SW 1271 (cell line): Measurements from ENCODE around the gene DCAKD.
A peak's percentile ranks its signal among the peaks of the same experiment; 100 is the strongest.

Source experiments
- DNase-seq, 2 experiments: peaks; one replicate each; lab custom pipeline; 2025; lab: John Stamatoyannopoulos, UW

The DCAKD gene

DNA sequence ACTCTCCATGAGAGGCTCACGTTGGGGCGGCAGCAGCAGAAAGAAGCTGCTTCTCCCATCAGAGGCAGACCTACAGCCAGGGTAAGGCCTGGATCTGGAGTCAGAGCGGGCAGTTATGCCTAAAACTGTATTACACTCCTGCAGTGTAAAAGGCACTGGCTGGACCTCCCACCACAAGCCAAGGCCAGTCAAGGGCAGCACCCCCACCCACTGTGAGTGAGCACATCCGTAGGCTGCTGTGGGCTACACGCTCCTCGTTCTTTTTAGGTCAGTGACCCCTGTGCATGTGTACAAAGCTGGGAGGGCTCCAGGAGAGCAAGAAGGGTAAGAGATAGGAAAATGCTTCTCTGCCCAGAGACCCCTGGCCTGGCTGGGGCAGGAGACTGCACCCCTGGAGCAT lies 20.7 kb downstream of the DCAKD start:
- DNase-seq: no peak

GRCh38 chr17:45029758-45030423 lies 21.5 kb downstream of the DCAKD start:
- no peak for DNase-seq

DNA sequence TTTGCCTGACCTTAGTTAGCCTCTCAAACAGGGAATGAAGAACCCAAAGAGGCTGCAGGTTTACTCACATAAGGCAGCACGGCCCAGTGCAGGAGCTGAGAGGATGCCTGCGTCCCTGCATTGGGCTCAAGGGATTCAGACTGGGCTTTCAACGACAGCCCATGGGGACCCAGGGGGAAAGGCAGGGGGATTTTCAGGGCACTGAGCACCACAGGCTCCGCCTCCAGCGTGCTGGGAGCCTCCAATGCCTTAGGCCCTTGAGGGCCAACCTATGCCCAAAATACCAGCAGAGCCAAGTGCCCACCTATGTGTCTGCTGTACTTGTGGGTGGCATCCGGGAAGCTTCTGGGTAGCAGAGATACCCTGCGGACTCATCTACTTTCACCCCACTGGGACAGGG lies 22.3 kb downstream of the DCAKD start:
- no peak for DNase-seq

DNA sequence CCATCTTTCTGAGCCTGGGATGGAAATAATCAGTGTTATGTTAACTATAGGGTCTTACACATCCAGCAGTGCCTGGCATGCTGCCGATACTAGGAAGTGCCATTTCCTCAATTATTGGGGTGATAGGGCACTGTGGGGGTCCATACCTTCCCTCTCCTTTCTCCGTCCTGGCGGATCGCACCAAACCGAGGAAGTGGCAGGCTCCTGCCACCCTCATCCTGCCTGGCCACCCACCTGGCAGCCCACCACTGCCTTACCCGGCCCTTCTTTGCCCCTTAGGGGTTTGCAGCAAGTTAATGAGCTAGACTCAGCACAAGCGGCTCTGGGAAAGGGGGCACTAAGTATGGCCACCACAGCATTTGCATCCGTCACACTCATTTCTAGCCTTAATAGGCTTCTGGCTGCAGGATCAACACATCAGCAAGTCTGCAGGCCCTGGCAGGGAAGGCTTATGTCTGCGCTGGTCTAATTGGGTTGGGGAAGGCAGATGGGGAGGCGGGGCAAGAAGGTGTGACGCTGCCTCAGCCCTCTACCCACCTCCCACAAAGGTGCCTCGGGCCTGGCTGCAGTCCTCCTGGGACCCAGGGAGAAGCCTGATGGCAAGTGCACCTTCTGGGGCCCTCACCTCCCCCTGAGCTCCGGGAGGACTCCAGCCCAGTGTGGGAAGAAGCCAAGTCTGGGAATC lies 28.6 kb downstream of the DCAKD start:
- DNase-seq: no peak

DNA sequence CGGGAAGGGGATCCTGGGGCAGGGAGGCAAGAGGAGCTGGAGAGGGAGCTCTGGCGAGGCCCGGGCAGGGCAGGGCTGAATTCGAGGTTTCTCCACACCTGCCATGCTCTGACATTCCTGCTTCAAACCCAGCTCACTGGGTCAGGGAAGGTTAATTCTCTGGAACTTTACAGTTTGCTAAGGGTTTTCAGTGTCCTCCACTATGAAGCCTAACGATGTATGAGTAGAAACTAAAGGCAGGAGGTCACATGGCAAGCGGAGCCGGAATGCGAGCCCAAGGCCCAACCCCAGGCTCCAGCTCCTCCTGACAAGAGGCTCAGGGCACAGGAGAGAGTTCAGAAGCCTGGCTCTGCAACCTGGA lies 29.2 kb downstream of the DCAKD start:
- DNase-seq: no peak

DNA sequence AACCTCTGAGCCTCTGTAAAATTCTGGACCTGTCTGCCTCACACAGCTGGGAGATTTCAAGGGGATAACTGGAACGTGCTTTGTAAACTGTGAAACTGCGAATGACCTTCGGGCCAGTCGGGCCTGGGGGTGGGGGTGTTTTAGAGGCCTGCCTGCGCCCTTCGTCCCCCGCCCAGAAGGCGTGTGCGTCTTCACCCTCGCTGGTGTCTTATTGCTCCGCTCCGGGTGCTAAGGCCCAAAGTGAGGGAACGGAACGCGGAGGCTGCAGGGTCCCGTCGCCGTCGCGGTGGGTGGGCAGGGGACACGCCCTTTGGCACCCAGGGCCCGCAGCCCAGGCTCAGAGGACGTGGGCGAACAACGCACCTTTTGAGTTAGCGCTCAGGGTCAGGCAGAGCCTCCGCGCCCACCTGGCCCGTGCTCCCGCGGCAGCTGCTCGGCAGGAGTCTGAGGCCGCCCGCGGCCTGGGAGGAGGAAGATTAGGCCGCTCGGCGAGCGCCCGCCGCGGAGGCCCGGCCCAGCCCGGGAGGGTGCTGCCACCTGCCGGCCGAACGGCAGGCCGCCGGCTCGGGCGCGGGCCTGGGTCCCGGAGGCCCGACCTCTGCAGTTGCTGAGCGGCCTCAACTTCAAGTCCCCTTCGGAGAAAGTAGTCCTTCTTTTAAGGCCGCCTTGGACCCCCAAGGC lies 29.7 kb downstream of the DCAKD start:
- no peak for DNase-seq

DNA sequence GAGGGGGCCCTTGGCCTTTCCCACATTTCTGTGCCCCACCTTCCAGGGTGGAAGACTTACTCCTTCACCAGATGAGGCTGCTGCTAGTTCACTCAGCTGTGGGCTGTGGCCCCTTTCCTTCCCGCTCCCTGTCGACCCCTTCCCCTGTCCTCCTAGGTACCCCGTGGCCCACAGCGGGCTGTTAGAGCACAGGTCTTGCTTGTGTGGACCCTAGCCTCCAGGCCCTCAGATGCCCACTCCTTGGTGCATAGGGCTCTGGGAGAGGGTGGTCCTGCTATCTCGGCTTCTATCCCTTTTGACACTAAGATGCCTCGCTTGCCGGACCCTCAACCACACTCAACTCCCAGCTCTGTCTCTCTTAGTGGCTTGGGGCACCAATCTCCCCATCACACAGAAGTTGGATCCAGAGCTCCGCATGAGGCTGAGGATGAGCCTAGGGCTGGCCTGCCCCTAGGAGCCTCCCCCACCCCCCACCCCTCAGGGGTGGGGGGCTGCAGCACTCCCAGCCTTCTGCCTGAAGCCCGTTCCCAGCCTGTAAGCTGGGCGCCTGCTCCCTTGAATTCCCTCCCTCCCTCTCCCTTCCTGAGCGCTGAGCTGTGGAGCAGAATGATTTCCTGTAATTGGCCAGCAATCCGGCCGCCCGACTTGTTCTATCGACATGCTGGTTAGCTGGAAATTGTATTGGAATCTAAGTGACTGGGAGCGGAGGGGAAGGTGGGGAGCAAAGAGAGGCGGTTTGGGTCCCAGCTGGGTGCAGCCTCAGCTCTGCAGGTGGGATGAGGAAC lies 30.9 kb downstream of the DCAKD start:
- DNase-seq: no peak

DNA sequence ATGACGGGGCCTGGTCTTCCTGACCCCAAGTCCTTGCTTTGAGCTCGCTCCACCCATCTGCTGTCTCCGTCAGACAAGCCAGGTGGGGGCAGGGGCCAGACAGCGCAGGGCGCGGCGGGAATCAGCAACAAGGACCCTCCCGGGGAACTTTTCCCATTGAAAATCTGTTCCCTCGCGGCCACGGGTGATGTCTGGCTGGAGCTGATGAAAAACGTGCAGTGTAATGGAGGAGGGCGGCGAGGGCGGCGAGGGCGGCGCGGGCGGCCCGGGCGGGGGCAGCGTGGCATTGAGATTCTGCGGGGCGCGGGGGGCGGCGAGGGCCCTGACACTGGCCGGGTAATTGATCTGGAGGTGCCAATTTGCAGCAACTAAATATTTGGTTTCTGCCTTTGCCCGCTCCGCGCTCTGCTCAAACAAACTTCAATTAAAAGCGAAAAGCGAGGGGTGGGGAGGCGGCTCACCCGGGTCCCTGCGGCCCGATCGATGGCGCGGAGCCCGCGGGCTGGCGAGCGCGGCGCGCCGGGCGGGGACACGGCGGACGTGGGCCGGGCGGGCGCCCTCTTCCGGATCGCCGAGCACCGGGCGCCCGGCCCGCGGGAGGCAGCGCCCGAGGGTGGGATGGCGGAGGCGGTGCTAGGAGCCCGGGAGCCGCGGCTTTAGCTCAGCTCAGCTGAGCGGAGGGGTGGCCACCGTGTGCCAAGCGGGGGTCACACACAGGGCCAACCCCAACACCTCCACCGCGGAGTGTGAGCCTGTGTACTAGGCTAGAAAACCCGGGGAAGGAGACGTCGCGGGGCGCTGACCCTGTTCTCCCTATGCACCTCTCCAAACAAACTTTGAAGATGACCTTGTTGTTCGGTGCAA lies 32.4 kb downstream of the DCAKD start:
- DNase-seq: peak in 1 of 2 experiments; percentile 34

DNA sequence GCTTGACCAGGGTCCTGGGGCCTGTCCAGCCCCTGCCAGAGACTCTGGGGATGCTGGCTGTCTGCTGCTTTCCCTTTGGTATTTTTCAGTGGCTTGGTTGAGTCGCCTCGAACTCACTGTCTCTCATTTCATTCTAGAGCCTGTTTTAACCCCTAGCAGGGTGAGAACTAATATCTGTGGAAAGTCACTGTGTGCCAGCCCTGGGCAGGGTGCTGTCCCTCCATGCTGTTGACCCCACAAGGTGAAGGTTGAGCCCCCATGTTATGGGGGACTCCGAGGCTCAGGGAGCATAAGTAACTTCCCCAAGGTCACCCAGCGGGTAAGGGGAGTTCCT lies 33.0 kb downstream of the DCAKD start:
- DNase-seq: no peak

GRCh38 chr17:45016823-45017222 lies 34.6 kb downstream of the DCAKD start:
- no peak for DNase-seq

GRCh38 chr17:45016237-45016636 lies 35.2 kb downstream of the DCAKD start:
- DNase-seq: no peak

DNA sequence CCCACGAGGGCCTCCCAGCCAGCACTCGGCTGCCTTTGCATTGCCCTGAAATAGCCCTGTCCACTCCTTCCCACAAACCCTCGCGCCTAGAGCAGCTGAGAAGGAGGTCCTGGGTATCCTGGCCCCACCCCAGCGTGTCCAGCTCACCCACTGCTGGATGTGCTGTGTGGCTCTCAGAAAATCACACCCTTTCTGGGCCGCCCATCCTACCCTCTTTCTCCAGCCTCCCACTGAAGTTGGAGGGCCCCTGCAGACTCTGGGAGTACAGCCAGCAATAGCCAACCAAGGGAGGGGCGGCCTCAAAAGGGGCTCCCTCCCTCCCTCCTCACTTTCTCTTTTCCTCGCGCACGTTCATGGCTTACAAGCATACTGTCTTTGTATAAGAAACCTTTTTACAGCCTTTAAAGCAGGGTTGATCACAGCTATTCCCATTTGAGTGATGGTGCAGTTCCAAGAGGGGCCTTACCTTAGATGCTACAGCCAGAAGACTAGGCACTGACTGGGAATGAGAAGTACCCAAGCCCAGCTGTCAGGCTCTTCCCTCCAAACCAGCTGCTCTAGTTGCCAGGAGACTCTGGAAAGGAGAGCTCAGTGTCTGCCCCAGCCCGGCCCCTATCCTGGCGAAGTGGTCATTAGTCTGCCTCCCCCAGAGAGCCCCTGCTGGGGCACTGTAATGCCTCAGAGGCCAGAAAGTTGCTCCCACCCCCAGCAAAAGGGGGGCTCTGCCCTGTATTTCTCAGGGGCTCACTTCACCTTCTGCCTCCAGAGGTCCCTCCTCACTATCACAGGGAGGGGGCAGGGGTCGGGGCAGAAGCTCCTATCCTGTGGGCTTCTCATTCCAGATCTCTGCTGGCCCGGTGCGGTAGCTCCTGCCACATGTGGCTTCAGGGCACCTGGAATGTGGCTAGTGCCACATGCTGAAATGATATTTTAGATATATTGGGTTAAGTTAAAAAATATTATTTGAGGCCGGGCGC lies 38.1 kb downstream of the DCAKD start:
- DNase-seq: no peak

- no peak for DNase-seq
Observed at GRCh38 chr17:45011767-45012166, 39.7 kb downstream of the DCAKD start.

DNA sequence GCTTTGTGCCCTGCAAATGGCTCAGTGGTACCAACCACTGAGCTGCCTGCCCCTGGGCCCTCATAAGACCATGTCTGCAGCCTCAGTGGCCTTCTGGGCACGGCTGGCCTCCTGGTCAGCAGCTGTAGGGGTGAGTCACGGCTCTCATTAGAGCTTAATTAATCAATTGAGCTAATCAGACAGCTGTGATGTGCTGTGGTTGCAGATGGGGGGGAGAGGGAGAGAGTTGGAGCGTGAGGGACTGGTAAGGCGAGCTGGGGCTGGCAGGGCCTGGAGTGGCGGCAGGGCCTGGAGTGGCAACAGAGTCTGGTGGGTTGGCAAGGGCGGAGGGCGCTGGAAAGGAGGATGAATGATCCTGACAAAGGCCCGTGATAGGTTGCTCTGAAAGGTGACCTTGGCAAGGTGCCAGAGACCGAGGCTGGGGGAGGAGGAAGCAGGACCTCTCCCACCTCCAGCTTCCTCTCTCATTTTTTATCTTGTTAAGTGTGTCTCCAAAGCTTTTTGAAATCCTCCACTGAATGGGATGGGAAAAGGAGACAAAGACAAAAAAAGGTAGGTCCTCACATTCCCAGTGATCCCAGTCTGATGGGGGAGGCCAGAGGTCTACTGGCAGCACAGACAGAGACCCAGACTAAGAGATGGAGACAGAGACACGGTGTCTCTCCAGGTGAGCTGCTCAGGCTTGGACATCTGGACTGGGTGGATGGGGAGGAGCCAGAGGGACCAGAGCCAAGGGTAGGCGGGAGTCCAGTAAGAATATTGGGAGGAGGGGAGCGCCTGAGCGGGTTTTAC lies 41.6 kb downstream of the DCAKD start:
- DNase-seq: no peak

DNA sequence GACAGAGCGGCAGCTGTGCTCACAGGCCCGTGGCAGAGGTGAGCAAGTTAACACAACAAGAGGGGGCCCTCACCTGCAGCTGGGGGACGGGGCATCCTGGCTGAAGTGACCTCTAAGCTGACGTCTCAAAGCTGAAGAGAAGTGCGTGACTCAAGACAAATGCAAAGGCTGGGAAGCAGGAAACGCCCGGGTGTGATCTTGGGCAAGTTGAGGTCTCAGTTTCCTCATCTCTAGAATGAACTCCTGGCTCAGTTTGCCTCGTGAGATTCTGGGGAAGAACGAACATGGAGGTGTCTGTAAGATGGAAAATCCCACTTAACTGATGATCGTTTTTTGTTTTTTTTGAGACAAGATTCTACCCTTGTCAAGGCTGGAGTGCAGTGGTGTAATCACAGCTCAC lies 43.2 kb downstream of the DCAKD start:
- DNase-seq: no peak

DNA sequence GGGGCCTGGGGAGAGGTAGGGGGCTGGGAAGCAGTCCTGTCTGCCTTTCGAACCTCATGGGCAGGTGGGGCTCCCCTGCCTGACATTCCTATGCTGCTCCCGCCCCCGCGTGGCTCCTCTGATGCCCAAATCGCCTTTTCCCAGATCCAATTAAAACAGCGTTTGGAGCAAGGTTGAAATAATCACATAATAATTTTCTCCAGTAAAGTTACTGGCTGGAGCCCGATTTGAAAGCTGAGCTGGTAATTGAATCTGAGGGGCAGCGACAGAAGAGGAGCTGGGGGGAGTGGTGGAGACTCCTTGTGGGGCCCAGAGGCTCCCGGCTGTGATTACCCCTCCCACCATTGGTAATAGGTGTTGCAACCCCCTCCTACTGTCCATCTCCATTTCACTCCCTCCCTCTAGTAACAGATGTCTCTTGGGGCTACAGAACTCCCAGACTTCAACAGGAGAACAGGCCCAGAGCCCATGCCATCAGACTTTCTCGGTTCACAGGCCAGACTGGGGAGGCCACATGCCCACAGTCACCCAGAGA lies 44.4 kb downstream of the DCAKD start:
- no peak for DNase-seq

- DNase-seq: no peak
Observed at GRCh38 chr17:45005700-45006099, 45.7 kb downstream of the DCAKD start.

DNA sequence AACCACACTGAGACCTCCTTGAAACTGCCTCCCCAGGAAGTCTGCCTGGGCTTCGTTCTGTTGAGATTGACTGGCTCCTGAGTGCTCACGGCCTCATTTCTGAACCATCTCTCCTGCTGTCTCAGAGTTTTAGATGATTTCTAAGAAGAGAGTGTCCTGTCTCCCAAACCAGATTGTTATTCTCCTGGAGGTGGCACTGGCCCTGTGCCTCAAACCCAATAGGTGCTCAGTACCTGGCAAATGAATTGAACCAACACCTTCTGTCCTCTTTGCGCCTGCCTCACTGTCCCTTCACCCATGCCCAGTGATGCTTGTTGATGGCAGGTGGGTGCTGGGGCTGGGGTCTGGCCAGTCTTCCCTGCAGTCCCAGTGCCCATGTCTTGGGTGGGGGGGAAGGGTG lies 47.0 kb downstream of the DCAKD start:
- no peak for DNase-seq

GRCh38 chr17:45003877-45004276 lies 47.6 kb downstream of the DCAKD start:
- no peak for DNase-seq

DNA sequence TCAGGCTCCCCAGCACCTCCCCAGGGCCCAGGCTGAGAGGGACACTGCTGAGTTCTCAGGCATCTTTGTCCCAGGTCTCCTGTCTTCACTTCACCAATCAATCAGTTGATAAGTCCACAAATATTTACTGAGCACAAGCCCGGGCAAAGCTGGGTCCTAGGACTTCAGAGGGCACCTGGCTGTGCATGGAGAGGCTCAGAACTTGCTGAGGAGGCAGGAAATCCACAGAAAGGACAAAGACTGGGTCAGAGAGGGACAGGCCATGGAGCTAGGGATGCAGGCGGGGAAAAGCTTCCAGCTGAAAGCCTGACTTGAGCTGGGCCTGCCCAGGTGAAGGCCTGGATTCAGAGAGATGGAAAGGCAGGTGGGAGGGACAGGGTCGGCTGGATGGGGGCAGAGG lies 50.1 kb downstream of the DCAKD start:
- DNase-seq: no peak
